Osteoblast (primary cell): Measurements from ENCODE around the gene VASH2. TPM values are rescaled to one million over a fixed set of nuclear protein-coding genes. Genes with fewer than 3 reads are reported as not detected.

ENCODE experiments used
- DNase-seq: peaks from one replicate; pipeline ENCODE4 v3.0.0; 2011; ENCODE audit warnings: low spot score, mixed read lengths; ENCODE audit not compliant: insufficient read length; ENCODE audit errors: missing footprints
- H2AFZ ChIP-seq: 2 replicates; pipeline ENCODE4 v1.6.0; 2011; ENCODE audit warnings: mild to moderate bottlenecking, low read length
- H3K27ac ChIP-seq: 2 replicates; pipeline ENCODE4 v1.5.1; 2011; ENCODE audit warnings: mild to moderate bottlenecking, low read depth, low read length, moderate library complexity
- H3K27me3 ChIP-seq: 2 replicates; pipeline ENCODE4 v1.6.0; 2012; ENCODE audit warnings: mild to moderate bottlenecking, control low read depth, inconsistent platforms, low read length, moderate library complexity; ENCODE audit not compliant: insufficient read depth
- H3K36me3 ChIP-seq: 2 replicates; pipeline ENCODE4 v1.5.1; 2011; ENCODE audit warnings: mild to moderate bottlenecking, low read length, control low read depth, moderate library complexity; ENCODE audit not compliant: insufficient read depth
- H3K4me1 ChIP-seq: 2 replicates; pipeline ENCODE4 v1.5.1; 2011; ENCODE audit warnings: mild to moderate bottlenecking, low read length, control low read depth, moderate library complexity; ENCODE audit not compliant: insufficient read depth
- H3K4me2 ChIP-seq: 2 replicates; pipeline ENCODE4 v1.6.0; 2011; ENCODE audit warnings: mild to moderate bottlenecking, low read length; ENCODE audit not compliant: insufficient read depth
- H3K4me3 ChIP-seq: fragments of 200-600 bp; sonication (generic); 3 replicates; pipeline ENCODE4 v1.5.1; 2012; ENCODE audit warnings: mild to moderate bottlenecking, low read length, inconsistent platforms; ENCODE audit not compliant: insufficient read depth
- H3K79me2 ChIP-seq: 2 replicates; pipeline ENCODE4 v1.6.0; 2012; ENCODE audit warnings: mild to moderate bottlenecking, low read length, control low read depth, inconsistent platforms; ENCODE audit not compliant: insufficient read depth
- H3K9me3 ChIP-seq: 2 replicates; pipeline ENCODE4 v1.5.1; 2011; ENCODE audit warnings: low read depth, low read length, control low read depth
- H4K20me1 ChIP-seq: 2 replicates; pipeline ENCODE4 v1.6.0; 2012; ENCODE audit warnings: mild to moderate bottlenecking, low read length, control low read depth; ENCODE audit not compliant: insufficient read depth
- total RNA-seq: library from RNA; depleted of rRNA; stranded (reverse); fragments of >200 nt; gene quantifications from 2 replicates; pipeline ENCODE4 v1.2.3, GENCODE V29; 2012
- TF ChIP-seq, protein P1 (sequence below): IDR thresholded peaks from 2 replicates; pipeline ENCODE4 v1.5.1; 2011; ENCODE audit warnings: mild to moderate bottlenecking, low read depth, low read length, moderate library complexity; ENCODE audit errors: extremely low read depth

The VASH2 gene
- total RNA-seq, 1 donor = 1.1 TPM

DNA sequence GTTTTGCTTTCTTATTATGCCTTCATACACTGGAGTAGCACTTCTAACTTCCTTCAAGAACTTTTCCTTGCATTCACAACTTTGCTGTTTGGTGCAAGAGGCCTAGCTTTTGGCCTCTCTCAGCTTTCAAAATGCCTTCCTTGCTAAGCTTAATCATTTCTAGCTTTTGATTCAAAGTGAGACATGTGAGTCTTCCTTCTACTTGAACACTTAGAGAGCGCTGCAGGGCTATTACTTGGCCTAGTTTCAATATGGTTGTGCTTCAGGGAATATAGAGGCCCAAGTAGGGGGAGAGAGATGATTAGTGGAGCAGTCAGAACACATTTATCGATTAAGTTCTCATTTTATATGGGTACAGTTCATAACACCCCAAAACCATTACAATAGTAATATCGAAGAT is 52.9 kb downstream of the VASH2 start:
- Histone ChIP-seq H3K4me3 (no peak overlapping the region), H3K79me2 (no peaks in the 10 kb centered on the region), H3K9me3 (no peaks in the 10 kb centered on the region), H3K27ac (no peak overlapping the region), H3K4me1 (no peaks in the 10 kb centered on the region), H2AFZ (no peak overlapping the region), H3K36me3 (peaks cover 24% of the 10 kb centered on the region), H4K20me1 (no peaks in the 10 kb centered on the region), H3K4me2 (no peak overlapping the region), H3K27me3 (no peaks in the 10 kb centered on the region)
- TF ChIP-seq, protein P1, sequence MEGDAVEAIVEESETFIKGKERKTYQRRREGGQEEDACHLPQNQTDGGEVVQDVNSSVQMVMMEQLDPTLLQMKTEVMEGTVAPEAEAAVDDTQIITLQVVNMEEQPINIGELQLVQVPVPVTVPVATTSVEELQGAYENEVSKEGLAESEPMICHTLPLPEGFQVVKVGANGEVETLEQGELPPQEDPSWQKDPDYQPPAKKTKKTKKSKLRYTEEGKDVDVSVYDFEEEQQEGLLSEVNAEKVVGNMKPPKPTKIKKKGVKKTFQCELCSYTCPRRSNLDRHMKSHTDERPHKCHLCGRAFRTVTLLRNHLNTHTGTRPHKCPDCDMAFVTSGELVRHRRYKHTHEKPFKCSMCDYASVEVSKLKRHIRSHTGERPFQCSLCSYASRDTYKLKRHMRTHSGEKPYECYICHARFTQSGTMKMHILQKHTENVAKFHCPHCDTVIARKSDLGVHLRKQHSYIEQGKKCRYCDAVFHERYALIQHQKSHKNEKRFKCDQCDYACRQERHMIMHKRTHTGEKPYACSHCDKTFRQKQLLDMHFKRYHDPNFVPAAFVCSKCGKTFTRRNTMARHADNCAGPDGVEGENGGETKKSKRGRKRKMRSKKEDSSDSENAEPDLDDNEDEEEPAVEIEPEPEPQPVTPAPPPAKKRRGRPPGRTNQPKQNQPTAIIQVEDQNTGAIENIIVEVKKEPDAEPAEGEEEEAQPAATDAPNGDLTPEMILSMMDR = no peak
- no peak for DNase-seq

DNA sequence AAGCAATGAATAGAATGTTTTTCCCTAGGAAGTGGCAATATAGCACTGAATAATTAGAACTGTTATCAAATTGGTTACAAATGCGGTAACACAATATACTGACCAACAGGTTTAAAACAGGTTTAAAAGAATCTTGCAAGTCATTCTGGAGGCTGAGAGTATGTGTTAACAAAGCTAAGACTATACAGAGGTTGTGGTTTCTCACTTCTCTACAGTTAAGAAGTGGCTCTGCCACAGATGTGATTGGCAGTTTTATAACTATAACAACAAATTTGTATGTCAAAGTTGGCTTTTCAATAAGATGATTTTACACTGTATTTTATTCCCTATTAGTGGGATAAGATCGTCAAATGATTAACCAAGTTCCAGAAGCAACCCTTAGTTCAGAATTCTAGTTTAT is 58.2 kb downstream of the VASH2 start:
- Histone ChIP-seq H3K4me2 (no peak overlapping the region), H3K4me1 (no peaks in the 10 kb centered on the region), H3K36me3 (peaks cover 33% of the 10 kb centered on the region), H3K79me2 (peaks cover 39% of the 10 kb centered on the region), H4K20me1 (no peaks in the 10 kb centered on the region), H3K27me3 (no peaks in the 10 kb centered on the region), H3K4me3 (no peak overlapping the region), H3K9me3 (no peaks in the 10 kb centered on the region), H2AFZ (no peak overlapping the region), H3K27ac (no peak overlapping the region)
- TF ChIP-seq, protein P1 = no peak
- no peak for DNase-seq

DNA sequence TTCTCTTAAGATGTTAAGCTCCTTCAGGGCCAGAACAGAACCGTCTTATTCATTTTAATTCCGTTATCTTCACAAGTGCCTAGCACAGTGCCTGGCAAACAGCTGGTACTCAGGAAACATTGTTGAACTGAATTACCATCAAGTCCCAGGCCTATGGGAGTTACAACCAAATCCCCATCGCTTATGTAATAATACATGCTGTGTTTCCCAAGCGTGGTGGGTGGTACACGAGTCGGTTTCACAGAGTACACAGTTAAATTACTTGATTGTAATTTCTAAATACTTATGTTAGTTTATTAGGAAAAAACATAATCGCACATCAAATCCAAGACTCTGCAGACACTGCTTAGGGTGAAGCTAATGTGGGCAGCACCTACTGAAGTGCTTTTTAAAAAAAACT is 64.3 kb downstream of the VASH2 start:
- Histone ChIP-seq H3K4me1 (peaks cover 10% of the 10 kb centered on the region), H2AFZ (peak overlapping the region; percentile 100), H3K27me3 (no peaks in the 10 kb centered on the region), H3K9me3 (no peaks in the 10 kb centered on the region), H3K4me3 (peak overlapping the region; percentile 91), H3K4me2 (peak overlapping the region; percentile 83), H3K36me3 (peaks cover 18% of the 10 kb centered on the region), H3K79me2 (peaks cover 50% of the 10 kb centered on the region), H3K27ac (peak overlapping the region; percentile 72), H4K20me1 (no peaks in the 10 kb centered on the region)
- TF ChIP-seq, protein P1 = no peak
- no peak for DNase-seq

GRCh38 chr1:213015099-213016050 is 65.0 kb downstream of the VASH2 start, which contains the start of gene ANGEL2:
Gene ANGEL2, minus strand, starts transcription at chr1:213015867. Its CDS starts 196 bp downstream, at chr1:213015671.
- peaks cover 10% of the 10 kb centered on the region for H3K4me1 ChIP-seq
- H3K4me3 ChIP-seq = peak within 1 kb of the TSS; percentile 91
- TF ChIP-seq, protein P1 = no peak
- H3K27ac ChIP-seq = peak within 1 kb of the TSS; percentile 72
- no peaks in the 10 kb centered on the region for H4K20me1 ChIP-seq
- DNase-seq = peak; percentile 93
- peaks cover 18% of the 10 kb centered on the region for H3K36me3 ChIP-seq
- H2AFZ ChIP-seq = peak within 1 kb of the TSS; percentile 100
- H3K9me3 ChIP-seq = no peaks in the 10 kb centered on the region
- H3K4me2 ChIP-seq = peak within 1 kb of the TSS; percentile 83
- no peaks in the 10 kb centered on the region for H3K27me3 ChIP-seq
- H3K79me2 ChIP-seq = peaks cover 48% of the 10 kb centered on the region
